ENCODE results near the gene RBMS3.

Gene RBMS3

GRCh38 chr3:29922992-29923746, 642.3 kb downstream of the RBMS3 start:
- DNase-seq: no peak

GRCh38 chr3:29924783-29925561, 644.1 kb downstream of the RBMS3 start:
- DNase-seq: no peak

- DNase-seq: no peak
These were observed 645.5 kb downstream of the RBMS3 start for GRCh38 chr3:29926378-29926777.

- no peak for DNase-seq
These were observed 651.9 kb downstream of the RBMS3 start for GRCh38 chr3:29932696-29933325.

GRCh38 chr3:29933802-29934490, 653.1 kb downstream of the RBMS3 start:
- DNase-seq: no peak

GRCh38 chr3:29934751-29935150, 653.9 kb downstream of the RBMS3 start:
- no peak for DNase-seq

GRCh38 chr3:29936054-29936453, 655.2 kb downstream of the RBMS3 start:
- no peak for DNase-seq

GRCh38 chr3:29936766-29937165, 655.9 kb downstream of the RBMS3 start:
- DNase-seq: no peak

- no peak for DNase-seq
These were observed 656.3 kb downstream of the RBMS3 start for GRCh38 chr3:29937185-29937584.

- DNase-seq: no peak
These were observed 660.0 kb downstream of the RBMS3 start for GRCh38 chr3:29940759-29941323.

GRCh38 chr3:29942297-29942696, 661.4 kb downstream of the RBMS3 start:
- DNase-seq: no peak

- no peak for DNase-seq
These were observed 668.3 kb downstream of the RBMS3 start for GRCh38 chr3:29949131-29949530.

GRCh38 chr3:29949940-29950616, 669.2 kb downstream of the RBMS3 start:
- no peak for DNase-seq

GRCh38 chr3:29952431-29952830, 671.6 kb downstream of the RBMS3 start:
- no peak for DNase-seq

GRCh38 chr3:29955413-29955812, 674.5 kb downstream of the RBMS3 start:
- DNase-seq: no peak

- no peak for DNase-seq
These were observed 677.9 kb downstream of the RBMS3 start for GRCh38 chr3:29958816-29959215.

GRCh38 chr3:29971895-29972294, 691.0 kb downstream of the RBMS3 start:
- no peak for DNase-seq

- no peak for DNase-seq
These were observed 691.6 kb downstream of the RBMS3 start for GRCh38 chr3:29972320-29972993.

- DNase-seq: no peak
These were observed 692.9 kb downstream of the RBMS3 start for GRCh38 chr3:29973763-29974162.

- DNase-seq: no peak
These were observed 696.0 kb downstream of the RBMS3 start for GRCh38 chr3:29976871-29977270.

- DNase-seq: no peak
These were observed 696.5 kb downstream of the RBMS3 start for GRCh38 chr3:29977360-29977759.

- no peak for DNase-seq
These were observed 697.2 kb downstream of the RBMS3 start for GRCh38 chr3:29978036-29978435.
